Uterus (tissue), 2 donors: ENCODE results near the gene CIRBP.
A peak's percentile ranks its signal among the peaks of the same experiment; 100 is the strongest.

Experiments
- CTCF ChIP-seq, 4 experiments: fragments of 200-600 bp in 2 of 4; fragments of 450-650 bp in 2 of 4; sonication (generic) in 2 of 4; IDR thresholded peaks; one replicate each; pipeline ENCODE4 v1.5.1; 2016 to 2019; ENCODE audit warnings: antibody characterized with exemption in 4 of 4, mild to moderate bottlenecking in 2 of 4, moderate library complexity in 1 of 4
- POLR2A ChIP-seq, 2 donors: fragments of 450-650 bp; IDR thresholded peaks; one replicate each; pipeline ENCODE4 v1.6.1; 2016; ENCODE audit warnings: antibody characterized with exemption in 2 of 2, mild to moderate bottlenecking in 1 of 2, moderate library complexity in 1 of 2

GRCh38 chr19:1261798-1262622 is 7.1 kb upstream of the CIRBP start:
- TF ChIP-seq CTCF (IDR thresholded peaks at IDR 0.05) (no peak), POLR2A (IDR thresholded peaks at IDR 0.05) (peak in 1 of 2 donors; percentile 52)
